Erythroblast (primary cell): ENCODE measurements around the gene USP12.

Source experiments
- GATA1 ChIP-seq: IDR thresholded peaks from 2 replicates; pipeline ENCODE4 v1.6.1; 2011; ENCODE audit warnings: low read depth, mild to moderate bottlenecking, control low read depth, low read length, moderate library complexity
- POLR2A ChIP-seq: IDR thresholded peaks from 2 replicates; pipeline ENCODE4 v1.6.1; 2011; ENCODE audit warnings: mild to moderate bottlenecking, low read length

GRCh38 chr13:27141746-27142145 is 29.9 kb downstream of the USP12 start:
- TF ChIP-seq POLR2A (no peak), GATA1 (no peak)
